ENCODE measurements around the gene UBASH3B. TPM values are rescaled to one million over a fixed set of nuclear protein-coding genes. Genes with fewer than 3 reads are reported as not detected.

UBASH3B gene
- polyA plus RNA-seq, 1 experiment: 19.1 TPM

GRCh38 chr11:122673701-122674100, 18.2 kb downstream of the UBASH3B start:
- TF ChIP-seq, protein P1, sequence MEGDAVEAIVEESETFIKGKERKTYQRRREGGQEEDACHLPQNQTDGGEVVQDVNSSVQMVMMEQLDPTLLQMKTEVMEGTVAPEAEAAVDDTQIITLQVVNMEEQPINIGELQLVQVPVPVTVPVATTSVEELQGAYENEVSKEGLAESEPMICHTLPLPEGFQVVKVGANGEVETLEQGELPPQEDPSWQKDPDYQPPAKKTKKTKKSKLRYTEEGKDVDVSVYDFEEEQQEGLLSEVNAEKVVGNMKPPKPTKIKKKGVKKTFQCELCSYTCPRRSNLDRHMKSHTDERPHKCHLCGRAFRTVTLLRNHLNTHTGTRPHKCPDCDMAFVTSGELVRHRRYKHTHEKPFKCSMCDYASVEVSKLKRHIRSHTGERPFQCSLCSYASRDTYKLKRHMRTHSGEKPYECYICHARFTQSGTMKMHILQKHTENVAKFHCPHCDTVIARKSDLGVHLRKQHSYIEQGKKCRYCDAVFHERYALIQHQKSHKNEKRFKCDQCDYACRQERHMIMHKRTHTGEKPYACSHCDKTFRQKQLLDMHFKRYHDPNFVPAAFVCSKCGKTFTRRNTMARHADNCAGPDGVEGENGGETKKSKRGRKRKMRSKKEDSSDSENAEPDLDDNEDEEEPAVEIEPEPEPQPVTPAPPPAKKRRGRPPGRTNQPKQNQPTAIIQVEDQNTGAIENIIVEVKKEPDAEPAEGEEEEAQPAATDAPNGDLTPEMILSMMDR (IDR thresholded peaks at IDR 0.05; ENCODE audit: low read depth, low read length): no peak
- POLR2A ChIA-PET: interaction anchor here (0.6 to 1.3 kb wide), 3 partner anchors 18 to 388 kb away, joined by 3 to 4 read pairs (median 4); partner anchors contain the start of genes HSPA8 and UBASH3B
- no peak overlapping the region for H3K4me3 ChIP-seq (ENCODE audit: low read depth, low read length)
- no peaks in the 10 kb centered on the region for H3K27me3 ChIP-seq (ENCODE audit: control insufficient read depth, insufficient read depth, low read length)
- H3K9me3 ChIP-seq (ENCODE audit: control insufficient read depth, insufficient read depth, low read length): no peaks in the 10 kb centered on the region
- CTCF ChIA-PET: interaction anchor here (1.0 to 2.7 kb wide), 4 partner anchors 17 to 180 kb away, joined by 4 to 11 read pairs (median 6); no protein-coding TSS in a partner anchor
- no peak for DNase-seq (ENCODE audit: low read depth, low spot score)
- no peak overlapping the region for H3K27ac ChIP-seq (ENCODE audit: low read depth, low read length)

- Histone ChIP-seq H3K27ac (ENCODE audit: low read depth, low read length) (no peak overlapping the region), H3K4me3 (ENCODE audit: low read depth, low read length) (no peak overlapping the region), H3K9me3 (ENCODE audit: control insufficient read depth, insufficient read depth, low read length) (no peaks in the 10 kb centered on the region), H3K27me3 (ENCODE audit: control insufficient read depth, insufficient read depth, low read length) (no peaks in the 10 kb centered on the region)
- TF ChIP-seq, protein P1 (IDR thresholded peaks at IDR 0.05; ENCODE audit: low read depth, low read length): no peak
- DNase-seq (ENCODE audit: low read depth, low spot score): no peak
- CTCF ChIA-PET: interaction anchor here (1.4 kb wide), 1 partner anchor 104 kb away, joined by 3 read pairs; no protein-coding TSS in a partner anchor
- POLR2A ChIA-PET: interaction anchor here (1.1 kb wide), 1 partner anchor 72 kb away, joined by 3 read pairs; no protein-coding TSS in a partner anchor
Measured at GRCh38 chr11:122676638-122677037, 21.1 kb downstream of the UBASH3B start.

GRCh38 chr11:122677256-122677655, 21.7 kb downstream of the UBASH3B start:
- H3K27me3 ChIP-seq (ENCODE audit: control insufficient read depth, insufficient read depth, low read length): no peaks in the 10 kb centered on the region
- CTCF ChIA-PET: interaction anchor here (0.5 to 1.4 kb wide), 2 partner anchors 104 to 1334 kb away, joined by 3 read pairs; no protein-coding TSS in a partner anchor
- H3K27ac ChIP-seq (ENCODE audit: low read depth, low read length): no peak overlapping the region
- no peak for DNase-seq (ENCODE audit: low read depth, low spot score)
- H3K9me3 ChIP-seq (ENCODE audit: control insufficient read depth, insufficient read depth, low read length): no peaks in the 10 kb centered on the region
- POLR2A ChIA-PET: no interaction called here
- TF ChIP-seq, protein P1 (IDR thresholded peaks at IDR 0.05; ENCODE audit: low read depth, low read length): no peak
- no peak overlapping the region for H3K4me3 ChIP-seq (ENCODE audit: low read depth, low read length)

DNA sequence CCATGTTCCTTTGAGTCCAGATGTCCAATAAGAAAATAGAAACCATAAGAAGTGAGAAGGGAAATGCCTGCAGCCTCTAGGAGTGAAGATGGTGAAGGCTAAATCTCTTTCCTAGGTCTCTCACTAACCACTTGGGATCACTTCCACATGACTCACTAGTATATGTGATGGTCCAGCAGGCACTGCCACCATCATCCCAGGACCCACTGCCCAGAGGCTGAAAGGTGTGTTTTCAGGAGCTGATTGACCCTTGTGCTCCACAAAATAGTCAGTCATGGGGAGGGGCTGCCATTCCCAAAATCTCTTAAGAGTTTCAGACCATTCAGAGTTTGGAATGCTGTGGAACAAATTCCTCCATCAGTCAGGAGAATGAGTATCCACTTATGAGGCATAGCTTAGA, 22.9 kb downstream of the UBASH3B start:
- DNase-seq (ENCODE audit: low read depth, low spot score): no peak
- TF ChIP-seq, protein P1 (IDR thresholded peaks at IDR 0.05; ENCODE audit: low read depth, low read length): no peak
- Histone ChIP-seq H3K9me3 (ENCODE audit: control insufficient read depth, insufficient read depth, low read length) (no peaks in the 10 kb centered on the region), H3K4me3 (ENCODE audit: low read depth, low read length) (no peak overlapping the region), H3K27ac (ENCODE audit: low read depth, low read length) (no peak overlapping the region), H3K27me3 (ENCODE audit: control insufficient read depth, insufficient read depth, low read length) (no peaks in the 10 kb centered on the region)
- ChIA-PET CTCF (interaction anchor here (0.6 kb wide), 1 partner anchor 13 kb away, joined by 3 read pairs; no protein-coding TSS in a partner anchor), POLR2A (no interaction called here)

DNA sequence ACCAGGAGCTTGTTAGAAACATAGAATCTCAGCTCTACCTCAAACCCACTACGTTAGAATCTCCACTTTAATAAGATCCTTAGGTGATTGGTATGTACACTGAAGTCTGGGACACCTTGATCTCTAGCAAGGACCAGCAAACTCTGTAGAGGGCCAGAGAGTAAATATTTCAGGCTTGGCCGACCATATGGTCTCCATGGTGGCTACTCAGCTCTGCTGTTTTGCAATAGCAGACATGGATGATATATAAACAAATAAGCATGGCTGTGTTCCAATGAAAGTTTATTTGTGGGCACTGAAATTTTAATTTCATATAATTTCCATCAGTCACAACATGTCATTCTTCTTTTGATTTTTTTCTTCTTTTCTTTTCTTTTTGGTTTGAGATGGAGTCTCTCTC, 23.9 kb downstream of the UBASH3B start:
- POLR2A ChIA-PET: no interaction called here

More for the DNA sequence above, 23.9 kb downstream of the UBASH3B start:
- TF ChIP-seq, protein P1 (IDR thresholded peaks at IDR 0.05; ENCODE audit: low read depth, low read length): no peak
- Histone ChIP-seq H3K4me3 (ENCODE audit: low read depth, low read length) (no peak overlapping the region), H3K27ac (ENCODE audit: low read depth, low read length) (no peak overlapping the region), H3K9me3 (ENCODE audit: control insufficient read depth, insufficient read depth, low read length) (no peaks in the 10 kb centered on the region), H3K27me3 (ENCODE audit: control insufficient read depth, insufficient read depth, low read length) (no peaks in the 10 kb centered on the region)
- CTCF ChIA-PET: no interaction called here
- no peak for DNase-seq (ENCODE audit: low read depth, low spot score)
